ENCODE data around the gene LNP1.
"Not testable (repeated sequence)": the region's sequence is repeated elsewhere in the genome, so short reads cannot be mapped to it uniquely, and the experiment has no call there.

Gene LNP1

DNA sequence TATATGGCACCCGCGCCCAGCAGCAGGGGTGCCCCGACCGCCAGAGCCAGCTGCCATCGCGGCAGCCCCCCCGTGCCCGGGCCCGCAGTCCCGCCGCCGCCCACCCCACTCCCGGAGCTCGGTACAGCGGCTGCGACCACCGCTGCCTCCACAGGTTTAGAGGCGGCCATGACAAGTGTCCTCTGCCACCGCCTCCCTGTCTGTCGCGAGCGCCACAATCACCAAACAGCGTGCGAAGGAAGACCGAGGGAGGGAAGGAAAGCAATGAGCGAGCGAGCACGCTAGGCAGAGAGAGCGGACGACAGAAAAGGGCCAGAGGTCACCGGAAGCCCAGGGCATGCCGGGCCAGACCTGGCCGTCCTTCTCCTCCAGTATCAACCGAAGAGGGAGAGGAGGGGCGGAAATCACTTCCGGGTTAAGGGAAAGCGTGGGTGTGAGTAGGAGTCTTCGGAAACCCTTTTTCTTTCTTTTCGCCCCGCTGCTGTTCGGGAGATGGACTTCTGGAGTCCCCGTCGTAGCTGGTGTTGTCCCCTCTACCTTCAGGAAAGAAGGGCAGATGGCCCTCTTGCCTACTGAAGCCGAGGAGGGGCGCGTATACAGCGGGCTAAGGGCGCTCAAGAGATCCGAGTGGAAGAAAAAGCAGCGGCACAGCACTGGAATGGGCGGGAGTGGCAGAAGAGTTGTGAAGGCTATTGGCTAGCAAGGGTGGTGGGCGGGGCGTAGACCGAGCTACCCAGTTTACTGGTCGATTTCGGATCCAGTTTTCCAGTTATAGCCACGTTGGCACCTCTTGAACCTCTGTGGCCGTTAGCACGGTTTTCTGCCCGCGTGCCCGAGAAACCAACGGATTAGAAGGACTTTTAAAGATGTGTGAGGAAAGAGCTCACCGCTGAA lies at the start of gene LNP1, which contains the start of gene TOMM70:
Gene LNP1, plus strand, starts transcription at position 760 of the 894 bp plus-strand sequence. CDS start 28,191 bp downstream, outside the sequence.
Gene TOMM70, minus strand, starts transcription at position 310 of the 894 bp plus-strand sequence. Its CDS starts 140 bp downstream, at position 170.
- Mint-ChIP-seq H3K4me3 (peak within 1 kb of the TSS; percentile 95), H3K27ac (peak within 1 kb of the TSS; percentile 97), H3K36me3 (peaks cover 8% of the 10 kb centered on the region), H3K4me1 (peaks cover 76% of the 10 kb centered on the region), H3K27me3 (no peaks in the 10 kb centered on the region), H3K9me3 (no peaks in the 10 kb centered on the region)

GRCh38 chr3:100351770-100352169 lies 49.6 kb upstream of the LNP1 start:
- H3K4me3 Mint-ChIP-seq, H3K27ac Mint-ChIP-seq, H3K27me3 Mint-ChIP-seq, H3K9me3 Mint-ChIP-seq, H3K4me1 Mint-ChIP-seq: not testable (repeated sequence)
- H3K36me3 Mint-ChIP-seq, result peaks cover 30% of the 10 kb centered on the region

- Mint-ChIP-seq H3K36me3 (peaks cover 29% of the 10 kb centered on the region), H3K9me3 (no peaks in the 10 kb centered on the region), H3K4me1 (no peaks in the 10 kb centered on the region), H3K4me3 (no peak overlapping the region), H3K27ac (no peak overlapping the region), H3K27me3 (no peaks in the 10 kb centered on the region)
Observed at GRCh38 chr3:100352296-100353231, 48.8 kb upstream of the LNP1 start.

DNA sequence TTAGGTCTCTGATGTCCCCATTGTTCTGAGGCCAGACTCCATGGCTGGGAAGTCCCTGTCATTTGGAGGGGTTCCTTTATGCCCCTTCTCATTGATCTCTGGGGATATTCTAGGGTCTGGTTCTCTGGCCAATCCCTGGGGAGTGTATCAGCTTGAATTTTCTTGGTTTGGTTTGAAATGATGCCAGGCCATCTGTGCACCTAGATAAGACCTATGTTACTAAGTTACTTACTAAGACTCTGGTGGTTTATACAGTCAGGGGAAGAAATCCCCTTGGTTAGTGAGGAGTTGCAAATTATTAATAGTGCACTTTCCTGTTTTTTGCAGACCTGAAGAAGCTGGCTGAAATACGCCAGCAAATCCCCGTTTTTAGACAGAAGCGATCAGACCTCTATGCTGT lies 46.5 kb upstream of the LNP1 start:
- H3K27ac Mint-ChIP-seq, result no peak overlapping the region
- no peaks in the 10 kb centered on the region for H3K9me3 Mint-ChIP-seq
- H3K27me3 Mint-ChIP-seq, result no peaks in the 10 kb centered on the region
- H3K36me3 Mint-ChIP-seq, result peaks cover 25% of the 10 kb centered on the region
- H3K4me1 Mint-ChIP-seq, result no peaks in the 10 kb centered on the region
- no peak overlapping the region for H3K4me3 Mint-ChIP-seq

DNA sequence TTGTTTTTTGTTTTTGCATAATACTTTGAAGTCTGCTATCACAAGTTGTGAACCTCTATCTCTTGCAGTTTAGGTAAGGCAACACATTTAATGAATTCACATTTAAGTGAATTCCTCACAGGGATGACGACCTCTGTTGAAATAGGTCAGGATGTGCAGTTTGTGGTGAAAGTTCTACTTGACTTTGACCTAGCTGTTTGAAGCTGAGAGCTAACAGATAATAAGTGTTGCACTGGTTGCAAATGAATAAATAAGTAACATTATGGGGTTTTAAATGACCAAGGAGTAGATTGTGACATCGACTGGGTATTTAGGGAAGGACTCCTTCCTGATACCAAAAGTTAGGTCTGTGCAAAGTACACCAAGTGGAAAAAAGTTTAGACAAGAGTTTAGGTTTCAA lies 42.9 kb upstream of the LNP1 start:
- H3K27ac Mint-ChIP-seq, result no peak overlapping the region
- H3K36me3 Mint-ChIP-seq, result peaks cover 16% of the 10 kb centered on the region
- H3K4me1 Mint-ChIP-seq, result no peaks in the 10 kb centered on the region
- H3K9me3 Mint-ChIP-seq, result peaks cover 5% of the 10 kb centered on the region
- H3K27me3 Mint-ChIP-seq, result no peaks in the 10 kb centered on the region
- H3K4me3 Mint-ChIP-seq, result no peak overlapping the region

- H3K4me3 Mint-ChIP-seq, result no peak overlapping the region
- H3K9me3 Mint-ChIP-seq, result peaks cover 5% of the 10 kb centered on the region
- H3K27me3 Mint-ChIP-seq, result no peaks in the 10 kb centered on the region
- no peaks in the 10 kb centered on the region for H3K4me1 Mint-ChIP-seq
- H3K36me3 Mint-ChIP-seq, result peaks cover 19% of the 10 kb centered on the region
- H3K27ac Mint-ChIP-seq, result no peak overlapping the region
Observed at GRCh38 chr3:100359035-100359434, 42.3 kb upstream of the LNP1 start.

DNA sequence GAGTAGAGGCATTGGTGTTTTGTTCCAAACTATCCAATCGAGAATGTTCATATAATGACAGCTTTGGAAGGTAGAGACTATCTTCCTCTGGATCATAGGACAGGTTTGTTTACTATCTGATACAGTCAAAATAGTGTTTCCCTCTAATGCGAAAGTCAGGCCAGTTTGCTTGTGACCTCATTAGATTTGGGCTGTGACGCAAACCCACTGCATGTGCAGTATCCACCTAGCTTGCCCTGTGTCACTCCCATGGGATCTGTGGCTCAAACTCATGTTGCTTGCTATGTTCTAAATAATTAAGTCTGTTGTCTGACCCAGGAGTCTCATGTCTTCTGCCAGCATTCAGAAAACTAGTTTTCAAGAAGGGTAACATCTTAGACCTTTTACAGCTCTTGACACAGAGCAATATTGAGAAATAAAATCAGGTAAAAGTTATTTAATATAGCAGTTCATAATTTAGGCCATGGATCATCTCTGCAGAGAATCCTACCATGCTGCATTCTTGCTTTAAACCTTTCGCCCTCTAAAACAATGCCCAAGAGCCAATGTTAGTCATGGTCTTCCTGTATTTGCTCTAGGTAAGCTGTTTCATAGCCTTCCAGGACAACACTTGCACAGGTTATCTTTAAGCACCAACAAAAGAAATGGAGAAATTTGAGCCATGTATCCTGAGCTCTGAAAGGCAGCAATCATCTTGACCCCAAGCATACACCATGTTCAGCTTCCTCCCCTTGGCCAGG lies 40.4 kb upstream of the LNP1 start:
- Mint-ChIP-seq H3K4me3 (no peak overlapping the region), H3K9me3 (peaks cover 5% of the 10 kb centered on the region), H3K4me1 (no peaks in the 10 kb centered on the region), H3K27ac (no peak overlapping the region), H3K36me3 (peaks cover 27% of the 10 kb centered on the region), H3K27me3 (no peaks in the 10 kb centered on the region)

- no peak overlapping the region for H3K27ac Mint-ChIP-seq
Observed at GRCh38 chr3:100361897-100362296, 39.4 kb upstream of the LNP1 start.

GRCh38 chr3:100364421-100364820 lies 36.9 kb upstream of the LNP1 start:
- Mint-ChIP-seq H3K27me3 (no peaks in the 10 kb centered on the region), H3K36me3 (peaks cover 24% of the 10 kb centered on the region), H3K27ac (no peak overlapping the region), H3K4me3 (no peak overlapping the region), H3K9me3 (peaks cover 5% of the 10 kb centered on the region), H3K4me1 (no peaks in the 10 kb centered on the region)

More at GRCh38 chr3:100361897-100362296, 39.4 kb upstream of the LNP1 start:
- peaks cover 5% of the 10 kb centered on the region for H3K9me3 Mint-ChIP-seq
- no peaks in the 10 kb centered on the region for H3K27me3 Mint-ChIP-seq
- no peak overlapping the region for H3K4me3 Mint-ChIP-seq
- H3K4me1 Mint-ChIP-seq, result no peaks in the 10 kb centered on the region
- peaks cover 29% of the 10 kb centered on the region for H3K36me3 Mint-ChIP-seq

GRCh38 chr3:100366424-100366823 lies 34.9 kb upstream of the LNP1 start:
- Mint-ChIP-seq H3K36me3 (peaks cover 23% of the 10 kb centered on the region), H3K4me1 (no peaks in the 10 kb centered on the region), H3K27me3 (no peaks in the 10 kb centered on the region), H3K9me3 (peaks cover 5% of the 10 kb centered on the region), H3K27ac (no peak overlapping the region), H3K4me3 (no peak overlapping the region)

DNA sequence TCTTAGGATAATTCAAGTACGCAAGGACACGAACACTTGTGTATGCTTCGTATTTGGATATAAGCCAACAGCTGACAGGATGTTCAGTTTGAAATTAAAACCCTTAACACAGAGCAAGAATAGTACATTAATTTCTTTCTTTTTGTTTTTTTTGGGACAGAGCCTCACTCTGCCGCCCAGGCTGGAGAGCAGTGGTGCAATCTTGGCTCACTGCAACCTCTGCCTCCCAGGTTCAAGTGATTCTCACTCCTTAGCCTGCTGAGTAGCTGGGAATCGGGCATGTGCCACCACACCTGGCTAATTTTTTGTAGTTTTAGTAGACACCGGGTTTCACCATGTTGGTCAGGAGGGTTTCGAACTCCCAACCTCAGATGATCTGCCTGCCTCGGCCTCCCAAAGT lies 32.9 kb upstream of the LNP1 start:
- Mint-ChIP-seq H3K4me1 (no peaks in the 10 kb centered on the region), H3K36me3 (peaks cover 20% of the 10 kb centered on the region), H3K27me3 (no peaks in the 10 kb centered on the region), H3K27ac (no peak overlapping the region), H3K4me3 (no peak overlapping the region), H3K9me3 (no peaks in the 10 kb centered on the region)

GRCh38 chr3:100370756-100371155 lies 30.6 kb upstream of the LNP1 start:
- no peak overlapping the region for H3K4me3 Mint-ChIP-seq
- no peaks in the 10 kb centered on the region for H3K4me1 Mint-ChIP-seq
- H3K36me3 Mint-ChIP-seq, result peaks cover 9% of the 10 kb centered on the region
- no peaks in the 10 kb centered on the region for H3K27me3 Mint-ChIP-seq
- H3K9me3 Mint-ChIP-seq, result no peaks in the 10 kb centered on the region
- H3K27ac Mint-ChIP-seq, result no peak overlapping the region

- H3K4me1 Mint-ChIP-seq, result no peaks in the 10 kb centered on the region
- H3K36me3 Mint-ChIP-seq, result peaks cover 8% of the 10 kb centered on the region
- no peak overlapping the region for H3K27ac Mint-ChIP-seq
- H3K9me3 Mint-ChIP-seq, result no peaks in the 10 kb centered on the region
- H3K27me3 Mint-ChIP-seq, result no peaks in the 10 kb centered on the region
- H3K4me3 Mint-ChIP-seq, result no peak overlapping the region
Observed at GRCh38 chr3:100374521-100374920, 26.8 kb upstream of the LNP1 start.

DNA sequence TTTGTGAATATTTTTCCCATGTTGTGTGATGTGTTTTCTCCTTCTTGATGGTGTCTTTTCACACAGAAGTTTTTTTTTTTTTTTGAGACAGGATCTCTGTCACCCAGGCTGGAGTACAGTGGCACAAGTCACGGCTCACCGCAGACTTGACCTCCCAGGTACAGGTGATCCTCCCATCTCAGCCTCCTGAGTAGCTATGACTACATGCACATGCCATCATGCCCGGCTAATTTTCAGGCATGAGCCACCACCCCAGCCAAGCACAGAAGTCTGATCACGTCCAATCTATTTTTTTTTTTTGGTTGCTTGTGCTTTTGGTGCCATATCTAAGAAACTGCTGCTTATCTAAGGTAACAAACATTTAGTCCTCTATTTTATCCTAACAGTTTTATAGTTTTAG lies 25.0 kb upstream of the LNP1 start:
- H3K4me1 Mint-ChIP-seq, result no peaks in the 10 kb centered on the region
- H3K27me3 Mint-ChIP-seq, result no peaks in the 10 kb centered on the region
- H3K27ac Mint-ChIP-seq, result peak overlapping the region; percentile 23
- no peak overlapping the region for H3K4me3 Mint-ChIP-seq
- H3K36me3 Mint-ChIP-seq, result peaks cover 8% of the 10 kb centered on the region
- H3K9me3 Mint-ChIP-seq, result no peaks in the 10 kb centered on the region

Measured in activated naive CD4-positive, alpha-beta T cell treated with anti-CD3 and anti-CD28 coated beads, Interleukin-2, amount 50 U/mL, for 24 hours (primary cell).